Stimulated activated naive CD8-positive, alpha-beta T cell treated with anti-CD3 and anti-CD28 coated beads, Interleukin-15, Interleukin-2, amounts not matched to agents 100 U/mL and 50 U/mL, for 24 hours (primary cell): ENCODE results near the gene GIT1.
A peak's percentile ranks its signal among the peaks of the same experiment; 100 is the strongest.

ENCODE experiments used
- ATAC-seq: fragments of 150-1000 bp; cut with Tn5 transposase; one replicate; pipeline ENCODE4 v1.10.0; 2021
- DNase-seq: peaks from one replicate; pipeline ENCODE4 v3.0.0; 2021

The GIT1 gene

DNA sequence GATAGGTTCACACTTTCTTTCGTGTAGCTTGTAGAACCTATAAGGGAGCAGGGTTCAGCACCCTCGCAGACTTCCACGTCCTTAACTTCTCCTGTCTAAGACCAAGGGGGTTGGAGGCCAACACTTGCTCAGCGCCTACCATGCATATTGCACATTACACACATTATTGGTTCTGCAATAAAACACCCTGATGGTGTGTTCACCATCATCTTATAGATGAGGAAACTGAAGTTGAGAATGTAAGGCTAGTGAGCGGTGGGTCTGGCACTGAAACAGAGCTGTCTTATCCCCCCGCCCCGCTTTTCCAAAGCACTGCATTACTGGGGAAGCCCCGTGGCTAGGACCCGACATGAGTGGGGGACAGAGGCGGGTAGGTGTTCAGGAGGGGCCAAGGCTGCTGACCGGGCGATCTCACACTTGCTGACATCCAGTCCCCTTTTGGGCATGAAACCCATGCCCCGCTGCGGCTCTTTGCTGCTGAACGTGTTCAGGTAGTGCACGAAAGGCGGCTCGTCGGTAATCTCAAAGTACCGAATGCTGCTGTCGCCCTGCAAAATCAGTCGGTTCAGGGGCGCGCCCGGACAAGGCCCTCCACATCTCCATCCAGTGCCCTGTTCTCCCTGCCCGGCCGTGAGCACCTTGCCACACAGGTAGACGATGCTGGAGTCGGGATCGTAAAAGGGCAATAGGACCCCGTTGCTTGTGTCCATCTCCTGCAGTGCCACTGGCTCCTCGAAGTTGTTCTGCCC, 27.0 kb upstream of the GIT1 start:
- ATAC-seq (no peak), DNase-seq (no peak)

DNA sequence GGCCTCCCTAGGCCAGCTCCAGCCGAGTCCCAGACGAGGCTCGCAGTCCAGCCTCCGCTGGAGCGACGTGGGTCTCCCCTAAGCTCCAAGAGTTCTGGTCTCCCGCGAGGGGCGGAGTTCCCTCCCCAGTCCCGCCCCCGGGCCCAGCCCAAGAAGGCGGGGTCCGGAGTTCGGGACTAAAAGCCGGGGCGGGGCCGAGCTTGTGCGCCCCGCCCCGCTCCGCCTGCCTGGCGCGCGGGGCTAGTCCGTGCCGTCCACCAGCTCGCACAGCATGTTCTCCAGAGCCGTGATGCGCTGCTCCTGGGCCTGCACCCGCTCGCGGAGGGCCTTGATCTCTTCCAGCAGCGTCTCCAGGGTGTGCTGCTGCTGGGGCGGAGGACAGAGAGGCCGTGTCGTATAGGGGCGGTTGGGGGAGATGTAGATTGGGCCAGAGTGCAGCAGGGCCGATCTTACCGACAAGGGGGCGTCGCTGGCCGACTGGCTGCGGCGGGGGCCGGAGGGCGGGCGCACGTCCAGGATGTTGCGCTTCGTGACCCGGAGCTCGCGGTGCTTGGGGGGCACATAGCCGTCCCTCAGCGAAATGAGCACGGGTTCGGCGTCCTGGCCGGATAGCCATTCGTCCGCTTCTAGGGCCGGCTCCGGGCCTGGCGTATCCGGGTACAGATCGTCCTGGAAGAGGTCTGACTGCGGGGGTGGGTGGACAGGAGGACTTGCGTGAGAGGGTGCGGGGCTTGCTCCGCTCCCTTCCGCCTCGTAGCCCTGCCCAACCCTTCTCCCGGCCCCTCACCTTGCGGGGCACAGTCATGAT, 26.2 kb upstream of the GIT1 start:
- ATAC-seq = peak; percentile 66
- peak; percentile 89 for DNase-seq

DNA sequence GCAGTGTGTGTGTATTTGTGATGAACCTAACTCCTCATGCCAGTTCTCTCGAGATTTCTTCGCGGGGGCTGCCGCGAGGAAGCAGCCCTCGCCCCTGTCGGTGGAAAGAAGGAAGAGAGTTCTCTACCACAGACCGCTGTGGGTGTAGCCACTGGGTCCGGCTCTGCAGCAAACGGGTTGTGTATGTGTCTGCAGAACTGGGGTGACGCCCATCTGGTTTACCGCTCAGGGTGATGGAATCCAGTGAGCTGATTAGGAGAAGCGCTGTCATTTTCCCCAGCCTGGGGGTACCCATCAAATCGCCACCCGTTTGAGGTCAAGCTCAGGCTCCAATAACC, 25.6 kb upstream of the GIT1 start:
- DNase-seq = peak; percentile 73
- peak; percentile 24 for ATAC-seq

DNA sequence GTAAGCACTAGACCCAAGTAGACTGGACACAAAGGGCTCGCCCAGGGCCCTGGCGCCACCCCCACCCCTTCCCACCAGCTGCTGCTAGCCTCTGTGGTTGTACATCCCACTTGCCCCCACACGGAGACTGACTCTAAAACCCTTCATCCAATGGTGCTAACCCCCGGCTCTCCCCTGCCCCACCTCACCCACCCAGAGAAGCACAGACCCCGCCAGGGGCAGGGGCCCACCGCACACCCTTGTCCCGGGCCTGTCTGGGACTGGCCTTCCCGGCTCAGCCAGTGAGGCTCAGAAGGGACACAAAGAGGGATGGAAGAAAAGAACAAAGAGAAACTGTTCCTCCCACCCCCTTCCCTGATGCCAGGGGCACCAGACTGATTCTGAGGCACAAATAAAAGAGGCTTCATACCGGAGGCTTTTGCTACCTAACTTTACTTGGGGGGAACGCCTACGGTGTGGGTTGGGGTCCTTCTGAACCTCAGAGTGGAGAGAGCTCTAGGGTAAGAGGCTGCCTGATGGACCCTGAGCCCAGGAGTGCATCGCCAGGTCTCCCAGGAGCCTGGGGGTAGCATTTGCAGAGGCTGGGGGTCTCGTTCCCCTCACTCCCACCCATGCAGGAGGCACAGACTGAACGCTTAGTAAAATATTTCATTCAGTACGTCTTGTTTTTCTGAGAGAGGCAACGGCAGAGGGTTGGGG, 25.1 kb upstream of the GIT1 start:
- DNase-seq (no peak), ATAC-seq (no peak)

DNA sequence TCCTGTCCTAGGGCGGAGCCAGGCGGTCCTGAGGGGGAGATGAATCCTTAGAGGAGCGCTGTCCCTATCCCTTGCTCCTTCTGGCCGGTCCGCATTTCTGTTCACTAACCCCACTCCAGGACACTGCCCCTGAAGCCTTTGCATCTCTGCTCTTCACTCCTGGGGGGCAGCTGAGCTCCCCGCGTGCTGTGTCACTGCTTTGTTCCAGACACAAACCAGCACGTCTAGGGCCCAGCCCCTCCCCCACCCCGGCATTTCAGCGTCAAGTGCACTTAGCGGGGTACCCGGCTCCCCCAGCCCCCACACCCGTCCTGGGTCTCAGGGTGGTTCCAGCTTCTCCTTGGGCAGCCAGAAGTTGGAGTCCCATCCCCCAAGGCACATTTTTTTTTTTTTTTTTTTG, 24.4 kb upstream of the GIT1 start:
- DNase-seq (no peak), ATAC-seq (no peak)

DNA sequence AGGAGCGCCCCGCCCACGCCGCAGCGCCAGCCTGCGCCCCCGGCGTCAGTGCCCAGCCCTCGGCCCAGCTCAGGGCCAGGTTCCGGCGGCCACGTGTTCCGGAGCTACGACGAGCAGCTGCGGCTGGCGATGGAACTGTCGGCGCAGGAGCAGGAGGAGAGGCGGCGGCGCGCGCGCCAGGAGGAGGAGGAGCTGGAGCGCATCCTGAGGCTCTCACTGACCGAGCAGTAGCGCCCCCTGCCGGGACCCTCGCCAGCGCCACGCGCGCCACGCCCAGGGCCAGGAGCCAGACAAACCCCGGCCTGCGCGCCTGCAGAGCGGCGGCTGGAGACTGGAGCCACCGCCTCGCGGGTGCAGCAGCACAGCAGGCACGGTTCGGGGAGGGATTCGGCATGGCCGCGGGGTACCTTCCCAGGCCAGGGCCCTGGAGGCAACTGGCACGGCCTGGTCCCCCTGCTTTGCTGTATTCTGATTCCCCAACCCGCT, 23.9 kb upstream of the GIT1 start:
- DNase-seq = peak; percentile 98
- ATAC-seq = peak; percentile 60

DNA sequence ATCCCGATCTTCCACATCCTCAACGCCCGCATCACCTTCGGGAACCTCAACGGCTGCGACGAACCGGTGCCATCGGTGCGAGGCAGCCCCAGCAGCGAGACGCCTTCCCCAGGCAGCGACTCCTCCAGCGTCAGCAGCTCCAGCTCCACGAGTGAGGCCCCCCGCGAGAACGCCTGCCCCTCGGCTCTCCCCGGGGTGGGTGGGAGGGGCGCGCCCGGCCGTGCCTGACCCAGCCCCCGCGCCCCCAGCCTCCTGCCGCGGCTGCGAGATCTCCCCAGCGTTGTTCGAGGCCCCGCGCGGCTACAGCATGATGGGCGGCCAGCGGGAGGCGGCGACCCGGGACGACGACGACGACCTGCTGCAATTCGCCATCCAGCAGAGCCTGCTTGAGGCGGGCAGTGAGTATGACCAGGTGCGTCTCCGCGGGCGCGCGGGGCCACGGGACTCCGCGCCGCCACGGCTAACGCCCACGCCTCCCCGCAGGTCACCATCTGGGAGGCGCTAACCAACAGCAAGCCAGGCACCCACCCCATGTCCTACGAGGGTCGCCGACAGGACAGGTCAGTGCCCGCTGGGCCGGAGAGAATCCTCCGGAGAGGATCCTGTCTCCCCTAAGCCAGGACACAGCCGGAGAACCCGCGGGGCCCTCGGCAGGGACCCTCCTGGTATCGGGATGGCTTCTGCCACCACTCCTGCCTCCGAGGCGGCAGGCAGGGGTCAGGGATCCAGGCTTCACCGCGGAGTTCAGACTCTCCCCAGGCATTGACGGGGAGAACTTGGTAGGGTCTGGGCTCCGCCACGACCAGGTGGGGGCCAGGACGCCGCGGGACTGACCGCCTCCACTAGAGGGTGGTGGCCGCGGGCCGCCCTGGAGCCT, 23.2 kb upstream of the GIT1 start:
- no peak for DNase-seq
- no peak for ATAC-seq

DNA sequence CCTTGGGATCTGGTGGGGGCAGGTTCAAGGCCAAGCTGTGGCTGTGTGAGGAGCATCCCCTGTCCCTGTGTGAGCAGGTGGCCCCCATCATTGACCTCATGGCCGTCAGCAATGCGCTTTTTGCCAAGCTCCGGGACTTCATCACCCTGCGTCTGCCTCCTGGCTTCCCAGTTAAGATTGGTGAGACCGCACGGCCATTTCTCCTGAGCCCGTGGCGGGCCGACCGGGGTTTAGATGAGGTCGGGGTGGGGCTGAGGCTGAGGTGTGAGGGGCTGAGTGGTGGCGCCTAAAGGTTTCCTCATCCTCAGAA, 22.6 kb upstream of the GIT1 start:
- no peak for ATAC-seq
- no peak for DNase-seq

DNA sequence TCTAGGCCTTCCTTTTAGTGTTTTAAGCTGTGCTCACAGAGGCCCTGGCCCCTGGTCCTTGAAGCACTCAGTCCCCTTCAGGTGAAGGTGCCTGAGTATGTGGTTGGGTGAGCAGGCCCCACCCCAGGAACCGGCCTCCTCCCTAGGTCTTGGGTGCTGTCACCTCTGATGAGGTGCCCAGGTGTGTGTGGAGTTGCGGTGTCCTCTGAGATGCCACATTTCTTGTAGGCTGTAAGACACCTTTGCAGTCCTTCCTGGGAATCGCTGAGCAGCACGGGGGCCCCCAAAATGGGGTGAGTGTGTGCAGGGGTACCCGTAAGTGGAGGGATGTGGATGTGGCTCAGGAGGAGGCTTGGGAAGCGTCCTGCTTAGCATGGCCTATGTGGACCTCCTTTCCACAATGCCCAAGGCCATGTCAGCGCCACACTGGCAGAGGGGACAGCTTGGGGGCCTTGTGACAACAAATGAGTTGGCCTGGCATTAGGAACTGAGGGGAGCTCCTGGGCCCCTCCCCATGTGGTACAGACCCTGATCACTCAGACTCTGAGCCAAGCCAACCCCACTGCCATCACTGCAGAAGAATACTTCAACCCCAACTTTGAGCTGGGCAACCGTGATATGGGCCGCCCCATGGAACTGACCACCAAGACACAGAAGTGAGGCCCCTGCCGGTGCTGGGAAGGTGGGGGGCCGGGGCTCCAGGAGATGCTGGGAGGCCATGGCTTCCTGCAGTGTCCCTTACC, 22.1 kb upstream of the GIT1 start:
- DNase-seq = no peak
- no peak for ATAC-seq

DNA sequence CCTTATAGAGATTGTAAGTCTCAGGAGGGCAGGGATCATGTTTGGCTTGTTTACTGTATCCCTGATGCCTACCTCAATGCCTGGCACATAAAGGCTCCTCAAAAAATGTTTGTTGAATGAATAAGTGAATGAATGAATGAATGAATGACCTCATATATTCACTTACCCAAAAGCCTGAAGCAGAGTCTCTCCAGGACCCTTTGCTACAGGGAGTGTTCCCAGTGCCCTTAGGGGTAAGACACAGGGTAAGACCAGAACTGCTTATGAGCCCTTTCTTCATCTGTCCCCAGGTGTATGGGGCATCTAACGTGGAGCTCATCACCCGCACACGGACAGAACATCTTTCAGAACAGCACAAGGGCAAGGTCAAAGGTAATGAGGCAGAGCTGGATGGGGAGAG, 20.9 kb upstream of the GIT1 start:
- ATAC-seq = no peak
- no peak for DNase-seq

DNA sequence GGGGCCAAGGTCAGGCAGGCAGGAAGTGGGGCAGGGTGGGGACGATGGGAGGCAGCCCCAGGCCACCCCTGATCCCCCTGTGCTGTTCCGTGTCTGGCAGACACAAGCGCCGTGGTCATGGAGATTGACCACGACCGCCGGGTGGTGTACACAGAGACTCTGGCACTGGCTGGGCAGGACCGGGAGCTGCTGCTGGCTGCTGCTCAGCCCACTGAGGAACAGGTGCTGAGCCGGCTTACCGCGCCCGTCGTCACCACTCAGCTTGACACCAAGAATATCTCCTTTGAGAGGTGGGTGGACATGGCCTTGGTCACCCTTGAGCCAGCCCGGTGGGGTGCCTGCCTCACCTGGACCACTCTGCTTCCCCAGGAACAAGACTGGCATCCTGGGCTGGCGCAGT, 19.5 kb upstream of the GIT1 start:
- DNase-seq = no peak
- ATAC-seq = no peak

DNA sequence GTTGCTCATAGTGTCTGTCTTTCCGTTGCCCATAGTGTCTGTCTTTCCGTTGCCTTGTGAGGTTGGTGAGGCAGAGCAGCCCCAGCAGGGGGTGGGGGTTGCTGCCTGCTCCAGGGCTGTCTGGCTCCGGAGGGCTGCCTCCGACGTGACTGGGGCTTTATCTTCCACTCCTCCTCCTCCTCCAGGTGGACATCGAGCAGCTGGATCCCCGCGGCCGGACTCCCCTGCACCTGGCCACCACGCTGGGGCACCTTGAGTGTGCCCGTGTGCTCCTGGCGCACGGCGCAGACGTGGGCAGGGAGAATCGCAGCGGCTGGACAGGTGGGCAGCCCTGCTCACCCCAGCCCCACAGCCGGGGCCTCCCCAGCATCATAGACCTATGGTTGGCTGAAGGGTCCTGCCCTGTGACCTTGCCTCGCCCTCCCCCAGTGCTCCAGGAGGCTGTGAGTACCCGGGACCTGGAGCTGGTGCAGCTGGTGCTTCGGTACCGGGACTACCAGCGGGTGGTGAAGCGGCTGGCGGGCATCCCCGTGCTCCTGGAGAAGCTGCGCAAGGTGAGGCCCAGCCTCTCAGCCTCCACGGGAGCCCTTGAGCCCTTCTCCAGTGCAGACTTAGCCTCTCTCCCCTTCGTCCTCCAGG, 18.2 kb upstream of the GIT1 start:
- no peak for DNase-seq
- no peak for ATAC-seq

DNA sequence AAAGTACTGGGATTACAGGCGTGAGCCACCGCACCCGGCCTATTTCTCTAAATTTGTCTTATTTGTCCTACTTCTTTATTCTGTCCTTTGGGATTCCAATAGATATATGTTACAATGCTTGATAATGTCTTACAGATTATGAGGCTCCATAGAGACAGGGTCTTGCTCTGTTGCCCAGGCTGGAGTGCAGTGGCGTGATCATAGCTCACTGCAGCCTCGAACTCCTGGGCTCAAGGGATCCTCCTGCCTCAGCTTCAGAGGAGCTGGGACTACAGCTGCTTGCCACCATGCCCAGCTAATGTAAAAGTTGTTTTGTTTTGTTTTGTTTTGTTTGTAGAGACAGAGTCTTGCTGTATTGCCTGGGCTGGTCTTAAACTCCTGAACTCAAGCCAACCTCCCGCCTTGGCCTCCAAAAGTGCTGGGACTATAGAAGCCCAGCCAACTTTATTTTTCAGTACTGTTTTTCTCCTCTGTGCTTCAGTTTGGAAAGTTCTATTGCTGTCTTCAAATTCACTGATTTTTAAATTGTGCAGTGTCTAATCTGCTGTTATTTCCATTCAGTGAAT, 13.7 kb upstream of the GIT1 start:
- ATAC-seq (no peak), DNase-seq (no peak)

DNA sequence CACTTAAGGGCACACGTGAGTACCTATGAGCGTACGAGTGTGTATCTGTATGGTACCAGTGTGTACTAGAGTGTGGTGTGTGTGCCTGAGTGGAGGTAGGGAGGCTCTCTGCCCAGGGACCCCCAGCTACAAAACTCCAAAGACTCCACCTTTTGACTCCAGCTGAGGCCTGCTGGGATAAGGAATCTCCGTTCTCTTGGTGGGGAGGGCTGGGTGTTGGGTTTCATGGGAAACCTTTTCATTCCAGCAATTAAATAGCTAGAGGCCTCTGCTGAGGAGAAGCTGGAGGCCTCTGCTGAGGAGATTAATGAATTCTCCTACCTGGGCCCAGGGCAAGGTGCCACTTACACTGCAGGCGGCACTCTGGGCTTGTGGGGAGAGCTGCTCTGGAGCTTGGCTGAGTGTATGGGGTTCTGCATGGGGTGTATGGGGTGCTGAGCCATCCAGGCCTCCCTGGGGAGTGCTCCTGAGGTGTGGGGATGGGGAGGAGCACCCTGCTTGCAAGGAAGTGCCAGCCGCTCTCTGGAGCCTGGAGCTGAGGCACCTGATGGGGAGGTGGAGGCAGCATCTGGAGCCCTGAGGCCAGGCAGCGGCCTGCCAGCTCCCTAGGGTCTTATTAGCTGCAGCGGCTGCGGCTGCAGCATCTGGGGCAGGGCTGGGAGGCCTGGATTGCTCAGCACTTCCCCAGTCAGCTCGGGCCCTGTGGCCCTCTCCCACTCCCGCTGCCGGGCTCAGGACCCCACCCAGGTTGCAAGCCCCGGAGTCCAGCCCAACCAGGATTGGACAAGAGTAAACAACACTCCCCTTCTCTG, 8.1 kb upstream of the GIT1 start:
- no peak for ATAC-seq
- DNase-seq = no peak

DNA sequence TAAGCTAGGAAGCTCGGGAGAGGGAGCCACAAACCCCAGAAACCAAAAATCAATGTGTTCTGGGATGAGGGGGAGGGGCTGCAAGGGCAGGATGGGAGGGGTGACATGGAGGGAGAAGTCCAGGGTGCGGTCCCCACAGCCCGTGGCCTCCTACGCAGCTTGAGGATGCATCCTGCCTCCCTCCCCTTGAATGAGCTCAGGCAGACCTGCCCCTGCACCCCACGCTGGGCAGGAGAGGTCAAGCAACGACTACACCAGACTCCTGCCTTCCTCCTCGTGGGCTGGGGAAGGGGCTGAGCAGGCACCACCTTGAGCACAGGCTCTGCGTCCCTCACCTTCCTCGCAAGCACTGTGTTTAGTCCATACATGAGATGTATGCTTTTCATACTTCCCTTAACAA, 7.4 kb upstream of the GIT1 start:
- no peak for ATAC-seq
- DNase-seq = no peak

DNA sequence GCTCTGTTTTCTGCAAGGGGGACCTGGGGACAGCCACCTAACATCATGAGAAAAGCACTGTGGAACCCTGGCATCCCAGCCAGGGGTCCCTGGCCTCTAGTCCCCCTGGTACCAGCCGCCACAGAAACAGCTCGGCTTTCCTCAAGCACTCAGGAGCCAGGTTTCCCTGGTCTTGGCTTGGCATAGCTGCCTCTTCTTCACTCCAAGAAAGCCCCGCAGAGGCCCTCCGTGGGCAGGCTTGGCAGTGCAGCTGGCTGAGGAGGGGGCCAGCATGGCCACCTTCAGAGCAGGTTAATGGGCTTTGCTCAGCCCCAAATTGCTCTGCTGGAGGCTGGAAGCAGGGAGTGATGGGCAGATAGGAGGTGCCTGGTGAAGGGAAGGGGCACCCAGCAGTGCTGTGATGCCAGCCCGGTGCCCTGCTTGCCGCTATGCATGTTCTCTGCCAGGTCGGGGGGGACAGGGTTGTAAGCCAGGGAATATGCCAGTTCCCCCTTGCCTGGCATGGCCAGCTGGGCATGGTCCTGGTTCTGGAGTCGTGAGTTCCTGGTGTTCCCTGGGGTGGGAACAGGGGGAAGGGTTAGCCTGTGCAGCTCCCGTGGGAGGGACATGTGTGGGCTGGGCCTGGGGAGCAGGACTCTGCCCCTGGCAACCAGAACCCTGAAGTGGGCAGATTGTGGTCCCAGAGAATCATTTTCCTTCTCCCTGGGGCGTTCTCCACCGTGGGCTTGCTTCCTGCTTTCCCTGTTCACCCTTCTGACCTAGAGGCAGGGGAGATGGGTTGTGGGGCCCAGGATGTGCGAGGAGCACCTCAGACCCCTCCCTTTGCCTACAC, 6.7 kb upstream of the GIT1 start:
- ATAC-seq (no peak), DNase-seq (no peak)

DNA sequence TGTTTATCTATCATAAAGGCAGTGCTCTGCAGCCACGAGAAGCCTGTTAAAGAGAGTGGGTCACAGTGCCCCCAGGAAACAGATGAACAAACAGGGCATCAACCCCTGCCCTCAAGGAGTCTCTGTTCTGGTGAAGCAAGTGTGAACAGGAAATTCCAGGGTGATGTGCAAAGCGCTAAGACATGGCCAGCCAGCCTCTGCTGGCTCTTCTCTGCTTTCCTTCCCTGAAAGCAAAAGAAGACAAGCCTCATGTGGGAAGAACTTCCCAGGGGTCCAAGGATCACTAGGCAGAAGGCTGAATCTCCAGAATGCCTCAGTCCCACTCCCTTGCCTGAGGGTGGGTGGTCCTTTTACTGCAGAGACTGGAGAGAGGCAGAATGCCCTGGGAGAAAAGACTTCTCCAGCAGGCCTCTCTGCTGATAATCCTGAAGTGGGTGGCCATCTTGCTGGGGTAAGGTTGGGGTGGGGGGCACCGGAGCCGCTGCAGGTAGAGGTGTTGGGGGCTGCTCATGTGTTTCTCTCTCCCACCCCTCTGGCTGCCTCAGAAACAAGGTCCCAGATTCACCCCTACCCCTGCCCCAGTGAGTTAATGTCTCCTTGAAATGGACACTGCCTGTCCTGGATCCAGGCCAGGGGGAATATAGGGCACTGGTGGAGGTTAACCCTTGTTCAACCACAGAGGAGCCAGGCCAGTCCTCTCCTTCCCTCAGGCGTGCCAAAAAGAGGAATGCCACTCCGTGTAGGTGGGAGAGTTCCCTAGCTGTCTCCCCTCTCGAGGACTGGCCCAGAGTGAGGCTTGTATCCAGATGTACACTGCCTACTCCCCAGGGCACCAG, 5.9 kb upstream of the GIT1 start:
- no peak for DNase-seq
- no peak for ATAC-seq

DNA sequence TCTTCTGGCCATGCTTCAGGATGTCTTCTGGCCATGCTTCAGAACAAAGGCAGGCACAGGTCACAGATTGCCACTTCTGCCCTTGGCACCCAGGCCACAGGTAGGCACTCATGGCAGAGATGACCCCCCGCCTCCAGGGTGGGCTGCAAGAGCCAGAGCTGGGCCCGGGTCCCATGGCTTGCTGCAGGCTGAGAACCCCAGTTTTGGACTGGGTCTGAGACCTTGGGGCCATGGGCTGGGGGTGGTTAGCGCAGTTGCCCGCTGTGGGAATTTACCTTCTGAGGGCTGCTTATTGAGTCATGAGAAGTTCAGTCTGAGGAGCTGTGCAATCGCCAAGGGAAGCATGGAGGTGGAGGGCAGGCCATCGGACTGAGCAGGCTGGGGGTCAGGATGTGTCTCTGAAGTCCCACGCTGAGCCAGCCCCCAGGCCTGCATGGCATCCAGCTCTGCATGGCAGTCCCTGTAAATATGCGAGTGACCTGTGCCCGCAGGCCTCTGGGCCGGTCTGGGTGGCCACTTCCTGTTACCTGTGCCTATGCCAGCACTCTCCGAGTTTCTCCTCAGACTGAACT, 5.2 kb upstream of the GIT1 start:
- DNase-seq = no peak
- ATAC-seq = no peak
